ENCODE results near the gene TGFBR3L.
A peak's percentile ranks its signal among the peaks of the same experiment; 100 is the strongest.
"Not testable (repeated sequence)": the region's sequence is repeated elsewhere in the genome, so short reads cannot be mapped to it uniquely, and the experiment has no call there.

Gene TGFBR3L

GRCh38 chr19:7917267-7918061, 2.8 kb downstream of the TGFBR3L start:
- Histone ChIP-seq H3K27ac (no peak overlapping the region), H3K9ac (no peak overlapping the region), H3K4me2 (peak overlapping the region; percentile 48; the same call in 1 of the 2 replicates), H2AFZ (ENCODE audit: low read depth) (peak overlapping the region; percentile 48), H3K79me2 (ENCODE audit: insufficient read depth, low read depth) (no peaks in the 10 kb centered on the region), H3K4me3 (IDR thresholded peaks at IDR 0.05; ENCODE audit: insufficient read depth, low read depth, low read length) (no peak overlapping the region), H3K27me3 (ENCODE audit: insufficient read depth, low read depth) (peaks cover 27% of the 10 kb centered on the region), H3K36me3 (ENCODE audit: insufficient read depth) (no peaks in the 10 kb centered on the region), H3K4me1 (ENCODE audit: low read depth, poor library complexity, severe bottlenecking) (peaks cover 14% of the 10 kb centered on the region), H4K20me1 (ENCODE audit: insufficient read depth) (no peaks in the 10 kb centered on the region)
- TF ChIP-seq CTCF (conservative IDR thresholded peaks at IDR 0.05; ENCODE audit: low read depth, low read length), result no peak

DNA sequence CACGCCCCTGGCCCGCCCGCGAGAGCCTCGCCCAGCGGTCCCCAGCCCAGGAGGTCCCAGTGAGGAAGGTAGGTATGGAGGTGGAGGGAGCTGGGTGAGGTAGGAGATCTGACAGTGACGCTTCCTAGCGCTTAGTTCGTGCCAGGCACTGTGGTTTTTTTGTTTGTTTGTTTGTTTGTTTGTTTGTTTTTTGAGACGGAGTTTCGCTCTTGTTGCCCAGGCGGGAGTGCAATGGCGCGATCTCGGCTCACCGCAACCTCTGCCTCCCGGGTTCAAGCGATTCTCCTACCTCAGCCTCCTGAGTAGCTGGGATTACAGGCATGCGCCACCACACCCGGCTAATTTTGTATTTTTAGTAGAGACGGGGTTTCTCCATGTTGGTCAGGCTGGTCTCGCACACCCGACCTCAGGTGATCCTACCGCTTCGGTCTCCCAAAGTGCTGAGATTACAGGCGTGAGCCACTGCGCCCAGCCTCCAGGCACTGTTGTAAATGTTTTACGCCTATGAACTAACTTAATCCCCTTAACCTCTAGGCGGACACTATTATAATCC, 3.5 kb downstream of the TGFBR3L start:
- H3K4me2 ChIP-seq, result 0 out of 2 replicates have a peak overlapping the region, but pooled peaks have one; percentile 21
- peaks cover 14% of the 10 kb centered on the region for H3K4me1 ChIP-seq (ENCODE audit: low read depth, poor library complexity, severe bottlenecking)
- peak overlapping the region; percentile 48; the same call in 1 of the 2 replicates for H2AFZ ChIP-seq (ENCODE audit: low read depth)
- H3K27ac ChIP-seq; H3K79me2 ChIP-seq (ENCODE audit: insufficient read depth, low read depth); H3K4me3 ChIP-seq (IDR thresholded peaks at IDR 0.05; ENCODE audit: insufficient read depth, low read depth, low read length); H3K9ac ChIP-seq; H3K36me3 ChIP-seq (ENCODE audit: insufficient read depth); H4K20me1 ChIP-seq (ENCODE audit: insufficient read depth): not testable (repeated sequence)
- H3K27me3 ChIP-seq (ENCODE audit: insufficient read depth, low read depth), result peaks cover 27% of the 10 kb centered on the region

- H3K4me2 ChIP-seq, result peak overlapping the region; percentile 81; the same call in 1 of the 2 replicates
- no peak overlapping the region for H3K9ac ChIP-seq
- peaks cover 27% of the 10 kb centered on the region for H3K27me3 ChIP-seq (ENCODE audit: insufficient read depth, low read depth)
- no peak overlapping the region for H3K27ac ChIP-seq
- H2AFZ ChIP-seq (ENCODE audit: low read depth), result no peak overlapping the region
- H3K36me3 ChIP-seq (ENCODE audit: insufficient read depth), result no peaks in the 10 kb centered on the region
- no peaks in the 10 kb centered on the region for H4K20me1 ChIP-seq (ENCODE audit: insufficient read depth)
- no peak overlapping the region for H3K4me3 ChIP-seq (IDR thresholded peaks at IDR 0.05; ENCODE audit: insufficient read depth, low read depth, low read length)
- H3K79me2 ChIP-seq (ENCODE audit: insufficient read depth, low read depth), result no peaks in the 10 kb centered on the region
- peaks cover 14% of the 10 kb centered on the region for H3K4me1 ChIP-seq (ENCODE audit: low read depth, poor library complexity, severe bottlenecking)
- TF ChIP-seq CTCF (conservative IDR thresholded peaks at IDR 0.05; ENCODE audit: low read depth, low read length), result no peak
Measured at GRCh38 chr19:7918615-7919421, 4.2 kb downstream of the TGFBR3L start.

DNA sequence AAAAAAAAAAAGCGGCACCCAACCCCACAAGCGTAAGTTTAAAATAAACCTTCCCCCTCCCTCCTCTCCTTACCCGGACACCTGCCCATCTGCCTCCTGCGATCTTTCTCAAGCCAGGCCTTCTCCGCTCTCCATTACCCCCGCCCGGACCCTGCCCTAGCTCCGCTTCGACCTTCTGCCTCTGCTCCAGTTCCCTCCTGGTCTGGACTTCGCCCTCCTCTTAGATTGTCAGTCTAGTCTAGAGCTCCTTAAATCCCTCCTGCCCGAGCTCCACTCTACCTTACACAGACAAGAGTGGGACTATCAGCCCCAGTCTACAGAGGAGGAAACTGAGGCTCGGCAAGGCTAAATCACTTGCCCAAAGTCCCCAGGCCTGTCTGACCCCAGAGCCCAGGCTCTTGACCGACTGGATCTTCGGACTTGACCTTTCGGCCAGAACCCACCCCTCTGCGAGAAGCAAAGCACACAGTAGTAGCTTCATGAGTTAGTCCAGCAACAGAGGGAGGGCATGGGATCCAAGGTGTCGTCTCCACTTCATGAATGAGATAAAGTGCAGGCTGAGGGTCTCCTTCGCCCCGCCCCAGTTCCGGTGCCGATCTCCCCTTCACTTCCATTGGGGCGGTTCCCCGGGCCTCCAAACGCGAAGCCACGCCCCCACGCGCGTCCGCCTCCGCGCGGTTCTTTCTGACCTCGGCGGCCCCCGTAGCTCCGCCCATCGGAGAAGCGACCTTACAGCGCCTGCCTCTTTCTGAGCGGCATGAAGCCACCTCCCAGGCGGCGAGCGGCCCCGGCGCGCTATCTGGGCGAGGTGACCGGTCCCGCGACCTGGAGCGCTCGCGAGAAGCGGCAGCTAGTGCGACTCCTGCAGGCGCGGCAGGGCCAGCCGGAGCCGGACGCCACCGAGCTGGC, 5.2 kb downstream of the TGFBR3L start, which contains the start of gene SNAPC2:
Gene SNAPC2 (plus strand): TSS at position 729 of the 909 bp plus-strand sequence. CDS start 29 bp downstream, at position 758.
- peak within 1 kb of the TSS; percentile 81 for H3K4me2 ChIP-seq
- TF ChIP-seq CTCF (conservative IDR thresholded peaks at IDR 0.05; ENCODE audit: low read depth, low read length), result no peak
- H3K27ac ChIP-seq, result 0 out of 2 replicates have a peak within 1 kb of the TSS, but pooled peaks have one; percentile 35
- H2AFZ ChIP-seq (ENCODE audit: low read depth), result peak within 1 kb of the TSS; percentile 92
- no peaks in the 10 kb centered on the region for H3K36me3 ChIP-seq (ENCODE audit: insufficient read depth)
- no peaks in the 10 kb centered on the region for H3K79me2 ChIP-seq (ENCODE audit: insufficient read depth, low read depth)
- H3K4me3 ChIP-seq (IDR thresholded peaks at IDR 0.05; ENCODE audit: insufficient read depth, low read depth, low read length), result no peak within 1 kb of the TSS
- H3K9ac ChIP-seq, result no peak within 1 kb of the TSS; the same call in 1 of the 2 replicates
- peaks cover 27% of the 10 kb centered on the region for H3K27me3 ChIP-seq (ENCODE audit: insufficient read depth, low read depth)
- peaks cover 14% of the 10 kb centered on the region for H3K4me1 ChIP-seq (ENCODE audit: low read depth, poor library complexity, severe bottlenecking)
- no peaks in the 10 kb centered on the region for H4K20me1 ChIP-seq (ENCODE audit: insufficient read depth)

Data from KMS-11 (cell line).